Neural cell (in vitro differentiated cells): Measurements from ENCODE around the gene FKBP14. TPM values are rescaled to one million over a fixed set of nuclear protein-coding genes. Genes with fewer than 3 reads are reported as not detected.

ENCODE experiments used
- H2AFZ ChIP-seq: fragments of 200-600, 300-800 bp; sonication (generic), shearing (Covaris generic); 2 replicates; pipeline ENCODE4 v1.6.0; 2014; ENCODE audit warnings: low read depth, mild to moderate bottlenecking, antibody characterized with exemption, low read length, moderate library complexity
- H3F3A ChIP-seq: fragments of 200-600 bp; shearing (Covaris generic); 2 replicates; pipeline ENCODE4 v1.6.1; 2016; ENCODE audit warnings: mild to moderate bottlenecking, moderate library complexity, mixed read lengths, antibody characterized with exemption, low read length; ENCODE audit not compliant: insufficient read depth, poor library complexity, severe bottlenecking
- H3K27ac ChIP-seq: fragments of 200-600, 300-800 bp; sonication (generic), shearing (Covaris generic); 2 replicates; pipeline ENCODE4 v1.5.1; 2014; ENCODE audit warnings: mild to moderate bottlenecking, low read length, moderate library complexity
- H3K27me3 ChIP-seq: fragments of 300-800, 200-600 bp; sonication (generic), shearing (Covaris generic); 2 replicates; pipeline ENCODE4 v1.6.0; 2014; ENCODE audit warnings: mild to moderate bottlenecking, low read depth, low read length, moderate library complexity; ENCODE audit not compliant: insufficient read depth
- H3K36me3 ChIP-seq: fragments of 300-800, 200-600 bp; sonication (generic), shearing (Covaris generic); 2 replicates; pipeline ENCODE4 v1.5.1; 2014; ENCODE audit warnings: mild to moderate bottlenecking, antibody characterized with exemption, low read length, moderate library complexity; ENCODE audit not compliant: insufficient read depth
- H3K4me2 ChIP-seq: fragments of 300-800, 200-600 bp; sonication (generic), shearing (Covaris generic); 2 replicates; pipeline ENCODE4 v1.6.0; 2014; ENCODE audit warnings: mild to moderate bottlenecking, low read length
- H3K4me3 ChIP-seq: fragments of 300-800, 200-600 bp; sonication (generic), shearing (Covaris generic); 2 replicates; pipeline ENCODE4 v1.5.1; 2014; ENCODE audit warnings: mild to moderate bottlenecking, low read length, moderate library complexity
- H3K79me2 ChIP-seq: fragments of 200-600 bp; shearing (Covaris generic); replicated peaks from 2 replicates; pipeline ENCODE4 v1.6.0; 2014; ENCODE audit warnings: mild to moderate bottlenecking, low read length, moderate library complexity; ENCODE audit not compliant: insufficient read depth
- H3K9ac ChIP-seq: fragments of 300-800, 200-600 bp; sonication (generic), shearing (Covaris generic); 2 replicates; pipeline ENCODE4 v1.6.1; 2016; ENCODE audit warnings: mild to moderate bottlenecking, low read length, mixed read lengths
- H3K9me2 ChIP-seq: fragments of 200-600 bp; shearing (Covaris generic); 2 replicates; pipeline ENCODE4 v1.6.1; 2016; ENCODE audit warnings: mild to moderate bottlenecking, low read length, mixed read lengths; ENCODE audit not compliant: insufficient read depth
- H3K9me3 ChIP-seq: fragments of 200-600, 300-800 bp; sonication (generic), shearing (Covaris generic); 2 replicates; pipeline ENCODE4 v1.6.1; 2016; ENCODE audit warnings: mild to moderate bottlenecking, mixed run types, low read length, moderate library complexity, mixed read lengths
- H4K20me1 ChIP-seq: fragments of 200-600 bp; shearing (Covaris generic); 2 replicates; pipeline ENCODE4 v1.6.1; 2016; ENCODE audit warnings: mild to moderate bottlenecking, mixed run types; ENCODE audit not compliant: insufficient read depth
- CTCF ChIP-seq: fragments of 450-650 bp; IDR thresholded peaks from 2 replicates; pipeline ENCODE4 v1.5.1; 2014; ENCODE audit warnings: antibody characterized with exemption, mild to moderate bottlenecking, moderate library complexity; ENCODE audit not compliant: poor library complexity, severe bottlenecking
- EP300 ChIP-seq: fragments of 450-650 bp; conservative IDR thresholded peaks from 2 replicates; pipeline ENCODE4 v1.6.1; 2014; ENCODE audit warnings: antibody characterized with exemption, mild to moderate bottlenecking, moderate library complexity; ENCODE audit not compliant: poor library complexity, severe bottlenecking
- EZH2 ChIP-seq: fragments of 200-600, 300-800 bp; shearing (Covaris generic), sonication (generic); IDR thresholded peaks from 2 replicates; pipeline ENCODE4 v1.6.1; 2014; ENCODE audit warnings: antibody characterized with exemption, low read length, borderline replicate concordance, mild to moderate bottlenecking; ENCODE audit not compliant: insufficient read depth, poor library complexity, severe bottlenecking
- MXI1 ChIP-seq: fragments of 450-650 bp; conservative IDR thresholded peaks from 2 replicates; pipeline ENCODE4 v1.6.1; 2014; ENCODE audit warnings: antibody characterized with exemption, mild to moderate bottlenecking; ENCODE audit not compliant: poor library complexity, severe bottlenecking
- POLR2AphosphoS5 ChIP-seq: IDR thresholded peaks from 2 replicates; pipeline ENCODE4 v1.6.1; 2012
- RAD21 ChIP-seq: fragments of 450-650 bp; conservative IDR thresholded peaks from 2 replicates; pipeline ENCODE4 v1.6.1; 2014; ENCODE audit warnings: antibody characterized with exemption, mild to moderate bottlenecking, moderate library complexity
- SMC3 ChIP-seq: fragments of 450-650 bp; conservative IDR thresholded peaks from 2 replicates; pipeline ENCODE4 v1.6.1; 2014; ENCODE audit warnings: antibody characterized with exemption, mild to moderate bottlenecking, moderate library complexity; ENCODE audit not compliant: poor library complexity
- TAF1 ChIP-seq: IDR thresholded peaks from 2 replicates; pipeline ENCODE4 v1.6.1; 2012; ENCODE audit warnings: low read depth
- polyA plus RNA-seq: library from polyadenylated mRNA; depleted of rRNA; stranded (reverse); fragments of >200 nt; gene quantifications from 2 replicates; pipeline ENCODE4 v1.2.3, GENCODE V29; 2014
- TF ChIP-seq, protein P1 (sequence below): IDR thresholded peaks from 2 replicates; pipeline ENCODE4 v1.6.1; 2012; ENCODE audit warnings: borderline replicate concordance

Gene FKBP14
- polyA plus RNA-seq, 1 donor from 2014 or later, result 36.7 TPM

DNA sequence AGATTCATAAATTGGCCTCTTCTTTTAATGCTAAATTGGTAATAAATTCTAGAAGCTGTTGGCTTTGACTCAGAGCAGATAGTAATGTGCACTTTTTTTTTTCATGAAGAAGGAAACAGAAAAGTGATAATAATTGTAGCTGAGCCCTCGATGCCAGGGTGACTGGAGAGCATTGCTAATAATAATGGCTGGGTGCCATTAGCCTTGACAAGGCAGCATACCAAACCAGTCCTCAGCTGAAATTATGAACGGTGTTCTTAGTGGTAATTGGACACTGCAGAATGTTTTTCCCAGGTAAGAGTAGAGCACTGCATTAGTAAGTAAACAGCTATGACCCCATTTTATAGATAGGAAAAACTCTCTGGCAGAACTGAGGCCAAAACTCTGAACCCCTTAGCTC lies 20.6 kb upstream of the FKBP14 start:
- no peaks in the 10 kb centered on the region for H4K20me1 ChIP-seq
- no peak overlapping the region for H3K4me2 ChIP-seq
- H3K27me3 ChIP-seq, result no peaks in the 10 kb centered on the region
- no peak overlapping the region for H3K27ac ChIP-seq
- H3F3A ChIP-seq, result no peaks in the 10 kb centered on the region
- no peak overlapping the region for H3K4me3 ChIP-seq
- H3K36me3 ChIP-seq, result peaks cover 18% of the 10 kb centered on the region
- H3K9ac ChIP-seq, result no peak overlapping the region
- H3K9me2 ChIP-seq, result no peaks in the 10 kb centered on the region
- TF ChIP-seq TAF1, result no peak
- TF ChIP-seq SMC3, result no peak
- TF ChIP-seq RAD21, result no peak
- no peak for TF ChIP-seq EZH2
- no peak for TF ChIP-seq POLR2AphosphoS5
- H3K9me3 ChIP-seq, result no peaks in the 10 kb centered on the region
- H2AFZ ChIP-seq, result no peak overlapping the region
- peaks cover 8% of the 10 kb centered on the region for H3K79me2 ChIP-seq

GRCh38 chr7:30046127-30046770 lies 19.7 kb upstream of the FKBP14 start:
- H3K79me2 ChIP-seq, result peaks cover 17% of the 10 kb centered on the region
- no peaks in the 10 kb centered on the region for H3F3A ChIP-seq
- TF ChIP-seq RAD21 (no peak), POLR2AphosphoS5 (no peak), EP300 (no peak), MXI1 (no peak), SMC3 (no peak), CTCF (no peak), TAF1 (no peak)
- TF ChIP-seq, protein P1, sequence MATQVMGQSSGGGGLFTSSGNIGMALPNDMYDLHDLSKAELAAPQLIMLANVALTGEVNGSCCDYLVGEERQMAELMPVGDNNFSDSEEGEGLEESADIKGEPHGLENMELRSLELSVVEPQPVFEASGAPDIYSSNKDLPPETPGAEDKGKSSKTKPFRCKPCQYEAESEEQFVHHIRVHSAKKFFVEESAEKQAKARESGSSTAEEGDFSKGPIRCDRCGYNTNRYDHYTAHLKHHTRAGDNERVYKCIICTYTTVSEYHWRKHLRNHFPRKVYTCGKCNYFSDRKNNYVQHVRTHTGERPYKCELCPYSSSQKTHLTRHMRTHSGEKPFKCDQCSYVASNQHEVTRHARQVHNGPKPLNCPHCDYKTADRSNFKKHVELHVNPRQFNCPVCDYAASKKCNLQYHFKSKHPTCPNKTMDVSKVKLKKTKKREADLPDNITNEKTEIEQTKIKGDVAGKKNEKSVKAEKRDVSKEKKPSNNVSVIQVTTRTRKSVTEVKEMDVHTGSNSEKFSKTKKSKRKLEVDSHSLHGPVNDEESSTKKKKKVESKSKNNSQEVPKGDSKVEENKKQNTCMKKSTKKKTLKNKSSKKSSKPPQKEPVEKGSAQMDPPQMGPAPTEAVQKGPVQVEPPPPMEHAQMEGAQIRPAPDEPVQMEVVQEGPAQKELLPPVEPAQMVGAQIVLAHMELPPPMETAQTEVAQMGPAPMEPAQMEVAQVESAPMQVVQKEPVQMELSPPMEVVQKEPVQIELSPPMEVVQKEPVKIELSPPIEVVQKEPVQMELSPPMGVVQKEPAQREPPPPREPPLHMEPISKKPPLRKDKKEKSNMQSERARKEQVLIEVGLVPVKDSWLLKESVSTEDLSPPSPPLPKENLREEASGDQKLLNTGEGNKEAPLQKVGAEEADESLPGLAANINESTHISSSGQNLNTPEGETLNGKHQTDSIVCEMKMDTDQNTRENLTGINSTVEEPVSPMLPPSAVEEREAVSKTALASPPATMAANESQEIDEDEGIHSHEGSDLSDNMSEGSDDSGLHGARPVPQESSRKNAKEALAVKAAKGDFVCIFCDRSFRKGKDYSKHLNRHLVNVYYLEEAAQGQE, result no peak

More at GRCh38 chr7:30046127-30046770, 19.7 kb upstream of the FKBP14 start:
- no peaks in the 10 kb centered on the region for H4K20me1 ChIP-seq
- peaks cover 18% of the 10 kb centered on the region for H3K36me3 ChIP-seq
- H3K4me3 ChIP-seq, result no peak overlapping the region
- H3K9me3 ChIP-seq, result no peaks in the 10 kb centered on the region
- no peaks in the 10 kb centered on the region for H3K27me3 ChIP-seq
- no peaks in the 10 kb centered on the region for H3K9me2 ChIP-seq
- H3K27ac ChIP-seq, result no peak overlapping the region
- no peak overlapping the region for H2AFZ ChIP-seq
- no peak overlapping the region for H3K9ac ChIP-seq
- no peak overlapping the region for H3K4me2 ChIP-seq
